ENCODE results near the gene TRIM27.
"Not testable (repeated sequence)": the region's sequence is repeated elsewhere in the genome, so short reads cannot be mapped to it uniquely, and the experiment has no call there.

The TRIM27 gene

DNA sequence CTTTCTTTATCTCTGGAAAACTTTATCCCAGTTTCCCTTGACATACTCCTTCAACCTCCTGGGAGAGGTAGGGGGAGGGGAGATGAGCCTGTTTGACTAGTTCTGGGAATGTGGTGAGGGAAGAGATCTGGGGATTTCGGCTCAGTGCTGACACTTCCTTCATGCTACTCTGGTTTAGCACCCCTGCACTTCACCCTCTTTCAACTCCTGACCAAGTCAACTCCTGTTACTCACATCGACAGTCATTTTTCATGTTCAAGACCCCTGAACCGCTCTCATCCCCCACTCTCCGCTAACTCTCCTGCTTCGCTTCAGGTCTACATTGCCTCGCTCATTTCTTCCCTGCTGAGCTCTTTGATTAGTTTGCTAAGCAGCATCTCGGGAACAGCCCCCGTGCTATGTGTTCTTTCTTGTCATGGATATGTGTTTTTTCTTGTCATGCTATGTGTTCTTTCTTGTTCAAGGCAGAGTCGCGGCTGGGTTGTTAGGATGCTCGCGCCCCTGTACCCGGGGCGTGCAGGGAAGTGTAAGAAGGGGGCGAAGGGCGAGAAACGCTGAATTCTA, 16.6 kb upstream of the TRIM27 start:
- Histone ChIP-seq H3K9me3 (no peaks in the 10 kb centered on the region), H3K4me1 (peaks cover 0 to 28% (median 11%) of the 10 kb centered on the region in 4 donors), H3K27ac (peak overlapping the region; percentile 82 to 85), H3K27me3 (no peaks in the 10 kb centered on the region), H3K4me3 (peak overlapping the region; percentile 61 to 75), H3K36me3 (no peaks in the 10 kb centered on the region)
- TF ChIP-seq, protein P1, sequence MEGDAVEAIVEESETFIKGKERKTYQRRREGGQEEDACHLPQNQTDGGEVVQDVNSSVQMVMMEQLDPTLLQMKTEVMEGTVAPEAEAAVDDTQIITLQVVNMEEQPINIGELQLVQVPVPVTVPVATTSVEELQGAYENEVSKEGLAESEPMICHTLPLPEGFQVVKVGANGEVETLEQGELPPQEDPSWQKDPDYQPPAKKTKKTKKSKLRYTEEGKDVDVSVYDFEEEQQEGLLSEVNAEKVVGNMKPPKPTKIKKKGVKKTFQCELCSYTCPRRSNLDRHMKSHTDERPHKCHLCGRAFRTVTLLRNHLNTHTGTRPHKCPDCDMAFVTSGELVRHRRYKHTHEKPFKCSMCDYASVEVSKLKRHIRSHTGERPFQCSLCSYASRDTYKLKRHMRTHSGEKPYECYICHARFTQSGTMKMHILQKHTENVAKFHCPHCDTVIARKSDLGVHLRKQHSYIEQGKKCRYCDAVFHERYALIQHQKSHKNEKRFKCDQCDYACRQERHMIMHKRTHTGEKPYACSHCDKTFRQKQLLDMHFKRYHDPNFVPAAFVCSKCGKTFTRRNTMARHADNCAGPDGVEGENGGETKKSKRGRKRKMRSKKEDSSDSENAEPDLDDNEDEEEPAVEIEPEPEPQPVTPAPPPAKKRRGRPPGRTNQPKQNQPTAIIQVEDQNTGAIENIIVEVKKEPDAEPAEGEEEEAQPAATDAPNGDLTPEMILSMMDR (IDR thresholded peaks at IDR 0.05): no peak
- intact Hi-C loops (cut with DNase I; ENCODE audit: low total_unique reads): loop anchor here (2.0 to 5.0 kb wide), 3 partner anchors 42 to 78 kb away; no protein-coding TSS in a partner anchor
- DNase-seq: peak in 1 of 2 donors; percentile 48

DNA sequence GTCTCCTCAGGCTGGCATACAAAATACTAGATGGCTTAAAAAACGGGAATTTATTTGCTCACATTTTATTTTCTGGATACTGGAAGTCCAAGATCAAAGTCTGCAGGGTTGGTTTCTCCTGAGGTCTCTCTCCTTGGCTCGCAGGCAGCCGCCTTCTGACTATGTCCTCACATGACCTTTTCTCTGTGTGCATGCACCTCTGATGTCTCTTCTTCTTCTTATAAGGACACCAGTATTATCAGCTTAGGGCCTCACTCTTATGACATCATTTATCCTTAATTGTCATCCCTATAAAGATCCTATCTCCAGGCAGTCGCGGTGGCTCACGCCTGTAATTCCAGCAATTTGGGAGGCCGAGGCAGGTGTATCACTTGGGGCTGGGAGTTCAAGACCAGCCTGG, 9.3 kb upstream of the TRIM27 start:
- no peak for DNase-seq
- Histone ChIP-seq H3K9me3 (no peaks in the 10 kb centered on the region), H3K36me3 (no peaks in the 10 kb centered on the region), H3K4me3 (no peak overlapping the region), H3K27ac (no peak overlapping the region), H3K4me1 (no peaks in the 10 kb centered on the region), H3K27me3 (peaks cover 0 to 10% of the 10 kb centered on the region in 2 donors)
- intact Hi-C loops (cut with DNase I; ENCODE audit: low total_unique reads): no loop called here
- TF ChIP-seq, protein P1 (IDR thresholded peaks at IDR 0.05): no peak

DNA sequence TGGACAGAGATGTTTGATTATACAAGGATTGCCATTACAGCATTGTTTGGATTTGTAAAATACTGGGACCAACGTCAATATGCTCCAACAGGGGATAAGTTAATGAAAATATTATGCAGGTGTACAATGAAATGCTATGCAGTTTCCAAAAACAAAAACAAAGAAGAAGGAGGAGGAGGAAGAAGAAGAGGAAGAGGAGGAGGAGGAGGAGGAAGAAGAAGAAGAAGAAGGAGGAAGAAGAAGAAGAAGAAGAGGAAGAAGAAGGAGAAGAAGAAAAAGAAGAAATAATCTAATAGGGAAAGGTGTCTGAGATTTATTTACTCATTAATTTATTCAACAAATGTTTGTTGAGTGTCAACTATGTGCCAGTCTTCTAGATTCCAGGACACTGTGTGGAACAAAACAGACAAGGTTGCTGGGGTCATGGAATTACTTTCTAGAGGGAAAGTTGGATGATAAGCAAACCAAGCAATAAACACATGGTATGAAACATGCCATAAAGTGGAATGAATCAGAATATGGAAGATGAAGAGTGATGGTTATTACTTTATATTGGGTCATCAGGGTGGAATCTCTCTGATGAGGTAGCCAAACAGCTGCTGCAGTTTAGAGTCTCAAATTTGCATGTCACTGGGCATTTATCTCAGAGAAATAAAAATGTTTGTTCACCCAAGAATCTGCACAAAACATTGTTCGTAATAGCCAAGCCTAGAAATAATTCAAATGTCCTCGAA, 6.3 kb upstream of the TRIM27 start:
- Histone ChIP-seq H3K4me1 (no peaks in the 10 kb centered on the region), H3K36me3 (no peaks in the 10 kb centered on the region), H3K27me3 (peaks cover 0 to 10% of the 10 kb centered on the region in 2 donors), H3K27ac (no peak overlapping the region), H3K9me3 (no peaks in the 10 kb centered on the region), H3K4me3 (no peak overlapping the region)
- TF ChIP-seq, protein P1 (IDR thresholded peaks at IDR 0.05): no peak
- intact Hi-C loops (cut with DNase I; ENCODE audit: low total_unique reads): no loop called here
- DNase-seq: no peak

DNA sequence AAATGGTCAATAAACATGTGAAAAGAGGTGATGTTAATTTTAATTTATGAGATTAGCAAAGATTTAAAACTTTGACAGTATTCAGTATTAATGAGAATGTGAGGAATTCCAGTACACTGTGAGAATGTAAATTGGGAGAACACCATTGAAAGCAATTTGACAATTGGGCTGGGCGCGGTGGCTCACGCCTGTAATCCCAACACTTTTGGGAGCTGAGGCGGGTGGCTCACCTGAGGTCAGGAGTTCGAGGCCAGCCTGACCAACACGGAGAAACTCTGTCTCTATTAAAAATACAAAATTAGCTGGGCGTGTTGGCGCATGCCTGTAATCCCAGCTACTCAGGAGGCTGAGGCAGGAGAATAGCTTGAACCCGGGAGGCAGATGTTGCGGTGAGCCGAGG, 5.6 kb upstream of the TRIM27 start:
- peaks cover 0 to 10% of the 10 kb centered on the region in 2 donors for H3K27me3 ChIP-seq
- H3K36me3 ChIP-seq; H3K9me3 ChIP-seq; intact Hi-C loops (cut with DNase I; ENCODE audit: low total_unique reads); H3K27ac ChIP-seq; H3K4me3 ChIP-seq; H3K4me1 ChIP-seq; DNase-seq: not testable (repeated sequence)

DNA sequence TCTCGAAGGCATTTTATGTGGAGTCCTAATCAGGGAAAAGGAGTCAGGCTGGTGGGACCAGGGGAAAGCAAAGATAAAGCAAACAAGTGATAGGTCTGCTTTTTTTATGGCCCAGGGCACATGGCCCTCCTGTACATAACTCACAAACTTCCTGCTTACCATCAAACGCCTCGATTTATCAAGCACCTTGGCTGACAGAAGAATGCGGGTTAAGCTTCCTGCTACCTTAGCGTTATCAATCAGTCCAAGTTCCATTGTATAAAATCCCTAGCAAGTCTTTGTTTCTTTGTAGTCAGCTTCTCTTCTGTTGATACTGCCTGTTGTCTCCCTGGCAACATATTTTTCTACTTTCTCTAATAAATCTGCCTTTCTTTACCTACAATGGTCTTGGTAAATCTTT, 4.1 kb upstream of the TRIM27 start:
- intact Hi-C loops (cut with DNase I; ENCODE audit: low total_unique reads): no loop called here

More for the DNA sequence above, 4.1 kb upstream of the TRIM27 start:
- TF ChIP-seq, protein P1 (IDR thresholded peaks at IDR 0.05): no peak
- no peak overlapping the region for H3K4me3 ChIP-seq
- H3K36me3 ChIP-seq: no peaks in the 10 kb centered on the region
- peaks cover 0 to 5% of the 10 kb centered on the region in 2 donors for H3K27me3 ChIP-seq
- no peaks in the 10 kb centered on the region for H3K9me3 ChIP-seq
- H3K4me1 ChIP-seq: peaks cover 0 to 7% (median under 1%) of the 10 kb centered on the region in 4 donors
- H3K27ac ChIP-seq: no peak overlapping the region
- no peak for DNase-seq
